Progenitor cell of endocrine pancreas (in vitro differentiated cells): Measurements from ENCODE around the gene SPTLC1. TPM values are rescaled to one million over a fixed set of nuclear protein-coding genes. Genes with fewer than 3 reads are reported as not detected.

Experiments
- DNase-seq: peaks from one replicate; pipeline ENCODE4 v3.0.0; 2021; ENCODE audit warnings: low spot score; ENCODE audit not compliant: unreplicated experiment
- H3K27ac Mint-ChIP-seq: 2 replicates; pipeline ENCODE4 v1.8.0; 2021; ENCODE audit warnings: mild to moderate bottlenecking, moderate library complexity, mixed read lengths
- H3K27me3 Mint-ChIP-seq: 2 replicates; pipeline ENCODE4 v1.8.0; 2021; ENCODE audit warnings: mixed read lengths
- H3K36me3 Mint-ChIP-seq: 2 replicates; pipeline ENCODE4 v1.8.0; 2022; ENCODE audit warnings: mixed read lengths; ENCODE audit not compliant: insufficient read depth
- H3K4me1 Mint-ChIP-seq: 2 replicates; pipeline ENCODE4 v1.8.0; 2021; ENCODE audit warnings: low read depth, mixed read lengths
- H3K4me3 Mint-ChIP-seq: 2 replicates; pipeline ENCODE4 v1.8.0; 2021; ENCODE audit warnings: low read depth, mild to moderate bottlenecking, moderate library complexity, mixed read lengths
- H3K9me3 Mint-ChIP-seq: 2 replicates; pipeline ENCODE4 v1.8.0; 2021; ENCODE audit warnings: low read depth, mixed read lengths
- total RNA-seq: library from RNA; stranded (reverse); gene quantifications from 2 replicates; pipeline ENCODE4 v1.2.1, GENCODE V29; 2021
- TF ChIP-seq, protein P1 (sequence below): fragments of 200-600 bp; sonication (generic); IDR thresholded peaks from one replicate; pipeline ENCODE4 v1.5.0; 2021; ENCODE audit warnings: antibody characterized with exemption, mild to moderate bottlenecking; ENCODE audit not compliant: unreplicated experiment

The SPTLC1 gene
- total RNA-seq, 1 donor from 2014 or later, result 68.8 TPM

DNA sequence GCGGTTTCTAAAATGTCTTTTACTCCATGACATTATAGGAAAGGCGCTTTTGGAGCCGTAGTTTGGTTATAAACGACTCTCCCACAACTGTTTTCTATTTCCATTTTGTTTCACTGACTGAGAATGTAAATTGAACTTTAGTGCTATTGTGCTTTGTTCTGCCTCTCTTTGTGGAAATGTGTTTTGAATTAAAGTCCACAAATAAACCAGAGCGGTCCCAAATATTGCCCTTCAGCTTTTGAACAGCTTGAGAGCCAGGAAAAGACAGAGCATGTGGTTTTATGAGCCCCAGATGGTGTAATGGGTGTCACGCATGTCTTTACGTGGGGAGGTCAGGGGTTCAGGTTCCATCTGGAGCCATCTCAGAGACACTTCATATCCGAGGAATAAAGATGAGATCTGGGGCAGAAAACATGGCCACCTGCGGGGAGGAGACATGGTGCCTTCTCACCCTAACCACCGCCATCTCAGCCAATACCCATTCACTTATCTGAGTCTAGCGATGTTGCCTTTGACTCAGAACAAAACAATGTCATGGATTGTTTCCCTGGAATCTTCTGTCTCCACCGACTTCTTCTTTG is 122.7 kb downstream of the SPTLC1 start:
- peaks cover 3% of the 10 kb centered on the region for H3K9me3 Mint-ChIP-seq
- H3K27ac Mint-ChIP-seq, result no peak overlapping the region
- no peak overlapping the region for H3K4me3 Mint-ChIP-seq
- H3K36me3 Mint-ChIP-seq, result no peaks in the 10 kb centered on the region
- peaks cover 55% of the 10 kb centered on the region for H3K27me3 Mint-ChIP-seq
- peaks cover 17% of the 10 kb centered on the region for H3K4me1 Mint-ChIP-seq
- TF ChIP-seq, protein P1, sequence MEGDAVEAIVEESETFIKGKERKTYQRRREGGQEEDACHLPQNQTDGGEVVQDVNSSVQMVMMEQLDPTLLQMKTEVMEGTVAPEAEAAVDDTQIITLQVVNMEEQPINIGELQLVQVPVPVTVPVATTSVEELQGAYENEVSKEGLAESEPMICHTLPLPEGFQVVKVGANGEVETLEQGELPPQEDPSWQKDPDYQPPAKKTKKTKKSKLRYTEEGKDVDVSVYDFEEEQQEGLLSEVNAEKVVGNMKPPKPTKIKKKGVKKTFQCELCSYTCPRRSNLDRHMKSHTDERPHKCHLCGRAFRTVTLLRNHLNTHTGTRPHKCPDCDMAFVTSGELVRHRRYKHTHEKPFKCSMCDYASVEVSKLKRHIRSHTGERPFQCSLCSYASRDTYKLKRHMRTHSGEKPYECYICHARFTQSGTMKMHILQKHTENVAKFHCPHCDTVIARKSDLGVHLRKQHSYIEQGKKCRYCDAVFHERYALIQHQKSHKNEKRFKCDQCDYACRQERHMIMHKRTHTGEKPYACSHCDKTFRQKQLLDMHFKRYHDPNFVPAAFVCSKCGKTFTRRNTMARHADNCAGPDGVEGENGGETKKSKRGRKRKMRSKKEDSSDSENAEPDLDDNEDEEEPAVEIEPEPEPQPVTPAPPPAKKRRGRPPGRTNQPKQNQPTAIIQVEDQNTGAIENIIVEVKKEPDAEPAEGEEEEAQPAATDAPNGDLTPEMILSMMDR, result no peak
- no peak for DNase-seq

DNA sequence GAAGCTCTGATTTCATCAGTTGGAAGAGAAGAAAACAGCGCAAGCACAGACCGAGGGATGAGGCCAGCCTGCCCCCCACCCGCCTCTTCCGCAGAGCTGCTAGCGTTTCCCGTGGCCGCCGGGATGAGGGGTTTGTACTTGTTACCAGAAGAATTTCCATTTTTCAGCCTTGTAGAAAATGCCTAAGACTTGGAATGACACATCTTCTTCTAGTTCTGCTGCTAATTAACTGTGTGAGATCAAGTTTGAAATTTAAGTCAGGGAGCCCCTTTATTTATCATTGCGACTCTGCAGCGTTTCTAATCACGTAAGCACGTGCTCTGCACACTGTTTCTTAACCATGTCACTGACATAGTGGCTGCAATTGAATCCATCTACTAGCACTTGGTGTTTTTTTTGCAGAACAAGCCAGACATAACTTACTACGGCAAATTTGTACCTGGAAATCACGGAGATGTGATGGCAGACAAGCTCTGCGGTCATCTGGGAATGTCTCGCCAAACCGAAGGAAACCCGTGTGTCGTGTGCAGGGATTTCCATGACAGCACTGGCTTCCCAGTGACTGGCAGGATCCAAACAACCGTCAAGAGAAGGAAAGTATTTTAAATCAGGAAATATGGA is 123.4 kb downstream of the SPTLC1 start:
- DNase-seq, result no peak
- H3K4me1 Mint-ChIP-seq, result peaks cover 17% of the 10 kb centered on the region

DNA sequence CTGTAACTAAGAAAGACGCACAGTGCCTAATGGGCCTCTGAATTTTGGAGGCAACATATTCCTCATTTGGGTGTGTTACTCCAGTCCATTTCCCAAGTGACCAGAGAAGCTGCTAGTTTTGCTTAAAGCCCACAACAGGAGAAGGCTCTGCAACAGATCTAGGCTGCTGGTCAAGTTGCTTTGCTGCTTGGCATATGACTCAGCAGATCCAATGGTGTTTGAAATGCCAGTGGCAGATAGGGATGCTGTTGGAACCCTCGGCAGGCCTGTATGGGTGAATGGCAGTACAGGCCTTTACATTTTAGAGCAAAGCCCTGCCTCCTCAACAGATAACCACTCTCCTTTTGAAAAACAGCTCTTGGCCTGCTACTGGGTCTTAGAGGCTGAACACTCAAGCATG is 129.0 kb downstream of the SPTLC1 start:
- Mint-ChIP-seq H3K27me3 (peaks cover 56% of the 10 kb centered on the region), H3K4me1 (no peaks in the 10 kb centered on the region), H3K9me3 (peaks cover 3% of the 10 kb centered on the region), H3K27ac (no peak overlapping the region), H3K36me3 (no peaks in the 10 kb centered on the region), H3K4me3 (no peak overlapping the region)
- TF ChIP-seq, protein P1, result no peak
- no peak for DNase-seq

More for the DNA sequence above, 123.4 kb downstream of the SPTLC1 start:
- H3K36me3 Mint-ChIP-seq, result no peaks in the 10 kb centered on the region
- peaks cover 62% of the 10 kb centered on the region for H3K27me3 Mint-ChIP-seq
- TF ChIP-seq, protein P1, result no peak
- H3K9me3 Mint-ChIP-seq, result peaks cover 3% of the 10 kb centered on the region
- no peak overlapping the region for H3K4me3 Mint-ChIP-seq
- H3K27ac Mint-ChIP-seq, result no peak overlapping the region

DNA sequence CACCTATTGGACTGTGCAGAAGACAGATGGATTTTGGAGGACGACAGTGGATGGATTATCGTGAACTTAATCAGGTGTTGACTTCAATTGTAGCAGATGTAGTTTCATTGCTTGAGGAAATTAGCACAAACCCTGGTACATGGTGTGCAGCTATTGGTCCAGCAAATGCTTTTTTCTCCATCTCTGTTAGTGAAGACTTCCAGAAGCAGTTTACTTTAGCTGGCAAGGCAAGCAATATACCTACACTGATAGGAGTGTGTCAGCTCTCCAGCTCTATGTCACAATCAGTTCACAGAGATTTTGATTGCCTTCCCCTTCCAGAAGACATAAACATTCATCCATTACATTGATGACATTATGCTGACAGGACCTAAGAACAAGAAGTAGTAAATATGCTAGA is 129.5 kb downstream of the SPTLC1 start:
- DNase-seq, result no peak
- Mint-ChIP-seq H3K9me3 (peaks cover 3% of the 10 kb centered on the region), H3K4me3 (no peak overlapping the region), H3K4me1 (no peaks in the 10 kb centered on the region), H3K27me3 (peaks cover 52% of the 10 kb centered on the region), H3K27ac (no peak overlapping the region), H3K36me3 (no peaks in the 10 kb centered on the region)
- TF ChIP-seq, protein P1, result no peak

Other genes with a start within 250 kb of the SPTLC1 start
- gene ROR2, start 165.2 kb downstream of the SPTLC1 start, total RNA-seq, result 23.6 and 23.9 TPM in 2 replicates
- 170 and 186 TPM in 2 replicates for gene IARS1, start 178.3 kb upstream of the SPTLC1 start, total RNA-seq
- gene NOL8, start 209.9 kb upstream of the SPTLC1 start, total RNA-seq, result 37.7 and 38.3 TPM in 2 replicates
- gene CENPP, start 210.5 kb upstream of the SPTLC1 start, total RNA-seq, result 5.0 and 6.9 TPM in 2 replicates